Tibial artery (tissue), 4 donors: ENCODE measurements around the gene PIWIL1.

ENCODE experiments used
- DNase-seq, 2 donors: peaks; one replicate each; pipeline ENCODE4 v3.0.0-alpha.2; 2019
- H3K27ac ChIP-seq, 2 donors: fragments of 200-600 bp; sonication (generic) in 1 of 2; 1 replicate in 1 of 2; 2 replicates in 1 of 2; pipeline ENCODE4 v1.5.1; 2018 to 2019; ENCODE audit warnings: mild to moderate bottlenecking in 1 of 2
- H3K27me3 ChIP-seq, 2 donors: fragments of 200-600 bp; sonication (generic) in 1 of 2; one replicate each; pipeline versions ENCODE4 v1.5.1 to v1.6.0; 2016 to 2019
- H3K36me3 ChIP-seq, 3 donors: fragments of 200-600 bp; sonication (generic) in 2 of 3; one replicate each; pipeline ENCODE4 v1.5.1; 2016 to 2019; ENCODE audit warnings: mild to moderate bottlenecking in 2 of 3
- H3K4me1 ChIP-seq, 4 donors: fragments of 200-600 bp; sonication (generic) in 2 of 4; 1 replicate in 3 of 4; 2 replicates in 1 of 4; pipeline ENCODE4 v1.5.1; 2016 to 2019
- H3K4me3 ChIP-seq, 2 donors: fragments of 200-600 bp; sonication (generic) in 1 of 2; 1 replicate in 1 of 2; 2 replicates in 1 of 2; pipeline ENCODE4 v1.5.1; 2018 to 2019; ENCODE audit warnings: mild to moderate bottlenecking in 2 of 2
- H3K9me3 ChIP-seq, 3 donors: fragments of 200-600 bp; sonication (generic) in 1 of 3; one replicate each; pipeline ENCODE4 v1.5.1; 2016 to 2019
- intact Hi-C: fragments of 100-400 bp; cut with DNase I; formaldehyde crosslinking; loops from one replicate; pipeline ENCODE4 v1.15.0; 2023; ENCODE audit warnings: low total_unique reads
- TF ChIP-seq, protein P1 (sequence below), 2 experiments: fragments of 200-600 bp in 1 of 2; fragments of 450-650 bp in 1 of 2; IDR thresholded peaks; one replicate each; pipeline ENCODE4 v1.5.1; 2017 to 2019; ENCODE audit warnings: antibody characterized with exemption in 2 of 2, mild to moderate bottlenecking in 1 of 2, moderate library complexity in 1 of 2

The PIWIL1 gene

DNA sequence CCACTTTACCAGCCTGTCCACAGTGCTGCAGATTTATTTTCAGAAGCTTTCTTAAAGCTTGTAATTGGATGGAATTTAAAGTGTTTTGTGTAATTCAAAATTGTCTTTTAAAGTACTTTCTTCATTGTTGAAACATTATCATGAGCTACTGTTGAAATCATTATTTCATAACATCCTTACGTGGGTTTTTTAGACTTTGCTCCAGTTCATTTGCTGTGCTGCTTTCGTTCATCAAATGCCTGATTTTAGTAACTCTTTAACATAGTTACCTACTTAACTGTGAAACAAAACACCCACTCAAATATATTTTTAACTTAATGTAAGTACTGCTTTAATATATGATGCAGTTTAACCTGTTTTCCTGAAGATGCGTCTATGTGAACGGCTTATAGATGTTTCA, 47.5 kb downstream of the PIWIL1 start:
- no peak overlapping the region for H3K27ac ChIP-seq
- no peak for DNase-seq

DNA sequence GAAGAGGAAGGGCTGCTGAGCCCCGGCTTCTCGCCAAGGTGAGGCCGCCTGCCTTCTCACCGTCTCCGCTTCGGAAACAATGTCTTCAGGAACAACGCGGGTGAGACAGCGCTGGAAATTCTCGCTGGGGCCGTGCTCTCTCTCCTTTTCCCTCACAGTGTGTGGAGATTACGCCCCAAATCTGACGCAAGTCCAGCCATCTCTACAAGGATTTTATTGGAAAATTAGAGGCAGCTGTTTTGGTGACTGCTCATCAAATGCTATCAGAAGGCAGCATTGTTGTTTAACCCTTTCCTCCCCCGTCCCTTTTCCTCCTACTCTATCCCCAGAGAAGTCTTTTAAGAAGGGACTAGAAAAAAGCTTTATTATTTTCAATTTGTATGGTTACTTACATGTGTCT, 53.5 kb downstream of the PIWIL1 start:
- intact Hi-C loops: no loop called here
- TF ChIP-seq, protein P1, sequence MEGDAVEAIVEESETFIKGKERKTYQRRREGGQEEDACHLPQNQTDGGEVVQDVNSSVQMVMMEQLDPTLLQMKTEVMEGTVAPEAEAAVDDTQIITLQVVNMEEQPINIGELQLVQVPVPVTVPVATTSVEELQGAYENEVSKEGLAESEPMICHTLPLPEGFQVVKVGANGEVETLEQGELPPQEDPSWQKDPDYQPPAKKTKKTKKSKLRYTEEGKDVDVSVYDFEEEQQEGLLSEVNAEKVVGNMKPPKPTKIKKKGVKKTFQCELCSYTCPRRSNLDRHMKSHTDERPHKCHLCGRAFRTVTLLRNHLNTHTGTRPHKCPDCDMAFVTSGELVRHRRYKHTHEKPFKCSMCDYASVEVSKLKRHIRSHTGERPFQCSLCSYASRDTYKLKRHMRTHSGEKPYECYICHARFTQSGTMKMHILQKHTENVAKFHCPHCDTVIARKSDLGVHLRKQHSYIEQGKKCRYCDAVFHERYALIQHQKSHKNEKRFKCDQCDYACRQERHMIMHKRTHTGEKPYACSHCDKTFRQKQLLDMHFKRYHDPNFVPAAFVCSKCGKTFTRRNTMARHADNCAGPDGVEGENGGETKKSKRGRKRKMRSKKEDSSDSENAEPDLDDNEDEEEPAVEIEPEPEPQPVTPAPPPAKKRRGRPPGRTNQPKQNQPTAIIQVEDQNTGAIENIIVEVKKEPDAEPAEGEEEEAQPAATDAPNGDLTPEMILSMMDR (IDR thresholded peaks at IDR 0.05): no peak
- DNase-seq: no peak

More for the DNA sequence above, 47.5 kb downstream of the PIWIL1 start:
- intact Hi-C loops: no loop called here
- no peaks in the 10 kb centered on the region for H3K36me3 ChIP-seq
- TF ChIP-seq, protein P1 (IDR thresholded peaks at IDR 0.05): no peak
- no peaks in the 10 kb centered on the region for H3K27me3 ChIP-seq
- no peak overlapping the region for H3K4me3 ChIP-seq
- no peaks in the 10 kb centered on the region for H3K4me1 ChIP-seq
- H3K9me3 ChIP-seq: no peaks in the 10 kb centered on the region

DNA sequence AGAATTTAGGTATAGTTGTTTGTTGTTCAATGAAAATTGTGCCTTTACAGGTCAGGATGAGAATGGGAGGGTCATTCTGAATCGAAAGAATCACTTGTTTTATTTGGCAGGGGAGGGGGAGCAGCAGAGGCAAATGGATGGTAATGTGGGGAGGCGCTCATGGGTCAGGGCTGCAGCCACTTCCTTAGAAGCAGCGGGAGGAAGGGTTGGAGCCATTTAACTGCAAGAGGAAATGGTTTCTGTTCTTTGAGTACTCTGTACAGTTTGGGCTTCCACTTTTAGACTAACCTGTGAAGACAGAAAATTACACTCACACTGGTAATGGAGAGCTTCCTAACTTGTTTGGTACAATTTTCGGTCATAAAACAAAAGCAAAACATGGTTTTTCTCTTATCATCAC, 57.2 kb downstream of the PIWIL1 start:
- intact Hi-C loops: no loop called here
- no peaks in the 10 kb centered on the region for H3K36me3 ChIP-seq
- H3K27ac ChIP-seq: no peak overlapping the region
- H3K9me3 ChIP-seq: no peaks in the 10 kb centered on the region
- H3K4me3 ChIP-seq: no peak overlapping the region
- TF ChIP-seq, protein P1 (IDR thresholded peaks at IDR 0.05): no peak
- no peak for DNase-seq
- no peaks in the 10 kb centered on the region for H3K4me1 ChIP-seq
- no peaks in the 10 kb centered on the region for H3K27me3 ChIP-seq

More for the DNA sequence above, 53.5 kb downstream of the PIWIL1 start:
- Histone ChIP-seq H3K27me3 (no peaks in the 10 kb centered on the region), H3K27ac (no peak overlapping the region), H3K4me1 (no peaks in the 10 kb centered on the region), H3K36me3 (no peaks in the 10 kb centered on the region), H3K4me3 (no peak overlapping the region), H3K9me3 (no peaks in the 10 kb centered on the region)

DNA sequence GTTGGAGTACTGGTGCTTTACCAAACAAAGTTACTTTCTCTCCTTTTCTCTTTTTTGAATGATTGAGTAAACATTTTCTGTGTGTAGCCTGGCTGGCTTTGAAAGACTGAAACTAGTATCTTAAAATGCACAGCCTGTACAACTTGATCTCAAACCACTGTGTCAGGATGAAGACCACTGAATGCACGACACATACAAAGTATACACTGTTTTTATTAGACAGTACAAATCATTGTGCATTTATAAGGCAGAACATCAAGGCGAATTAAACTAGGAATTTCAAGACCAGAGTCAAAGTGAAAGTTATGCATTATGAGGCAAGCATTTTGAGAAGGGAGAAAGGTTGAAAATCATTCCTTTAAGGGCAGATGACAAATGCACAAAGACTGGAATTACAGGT, 59.0 kb downstream of the PIWIL1 start:
- Histone ChIP-seq H3K36me3 (no peaks in the 10 kb centered on the region), H3K27me3 (no peaks in the 10 kb centered on the region), H3K9me3 (no peaks in the 10 kb centered on the region), H3K27ac (no peak overlapping the region), H3K4me3 (no peak overlapping the region), H3K4me1 (no peaks in the 10 kb centered on the region)
- TF ChIP-seq, protein P1 (IDR thresholded peaks at IDR 0.05): no peak
- DNase-seq: no peak
- intact Hi-C loops: no loop called here

DNA sequence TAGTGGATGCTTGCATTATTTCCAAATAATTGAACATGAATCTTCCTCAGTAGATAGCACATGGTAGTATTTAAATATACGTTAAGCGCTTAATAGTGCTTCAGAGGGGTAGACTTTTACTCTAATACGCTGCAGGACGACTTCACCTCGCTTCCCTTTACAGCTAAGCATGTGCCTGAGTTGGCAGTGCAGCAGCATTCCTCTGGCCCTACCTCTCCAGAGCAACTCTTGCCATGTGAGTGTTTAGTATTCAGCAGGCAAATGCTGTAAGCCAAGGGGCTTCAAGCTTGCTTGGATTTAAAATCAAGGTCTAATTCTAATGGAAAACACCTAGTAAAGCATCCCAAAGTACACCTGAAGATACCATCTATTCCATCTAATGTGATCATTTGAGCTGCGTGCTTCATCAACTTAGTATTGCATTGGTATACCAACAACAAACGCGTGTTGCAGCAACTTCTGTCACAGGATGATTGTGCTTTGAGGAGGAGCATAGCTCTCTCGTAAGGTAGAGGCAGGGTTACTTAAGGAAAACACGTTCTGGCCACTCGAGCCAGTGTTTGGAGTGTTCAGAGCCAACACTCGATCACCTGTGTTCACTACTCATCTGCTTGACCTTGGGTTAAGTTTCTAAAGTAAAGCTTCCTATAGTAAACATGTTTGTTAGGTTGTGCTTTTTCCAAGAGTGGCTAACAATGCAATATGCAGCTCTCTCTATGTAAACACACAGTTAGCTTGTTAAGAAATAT, 60.6 kb downstream of the PIWIL1 start:
- Histone ChIP-seq H3K27me3 (no peaks in the 10 kb centered on the region), H3K9me3 (no peaks in the 10 kb centered on the region), H3K4me3 (no peak overlapping the region), H3K27ac (no peak overlapping the region), H3K4me1 (no peaks in the 10 kb centered on the region), H3K36me3 (no peaks in the 10 kb centered on the region)
- no peak for DNase-seq
- intact Hi-C loops: no loop called here
- TF ChIP-seq, protein P1 (IDR thresholded peaks at IDR 0.05): no peak
